ENCODE data around the gene UGT2B10. TPM values are rescaled to one million over a fixed set of nuclear protein-coding genes. Genes with fewer than 3 reads are reported as not detected.

UGT2B10 gene
- total RNA-seq, 1 experiment from 2014 or later: 0.27 TPM

DNA sequence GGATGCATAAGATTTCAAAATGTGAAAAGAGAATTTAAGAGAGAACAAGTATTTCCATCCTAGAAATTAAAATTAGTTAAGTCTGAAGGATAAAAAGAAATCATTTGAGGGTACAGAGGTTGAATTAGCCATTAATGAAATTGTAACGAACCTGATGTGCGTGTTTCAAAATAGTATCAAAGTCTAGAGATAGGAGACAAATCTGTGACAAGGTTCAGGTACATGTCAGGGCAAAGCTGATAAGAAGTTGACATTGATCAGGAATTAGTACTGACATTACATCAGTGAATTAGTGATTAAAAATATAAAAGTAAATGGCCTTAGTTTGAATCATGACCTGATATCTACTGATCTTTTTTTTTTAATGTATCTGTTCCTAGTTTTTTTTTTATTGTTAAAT is 62.3 kb downstream of the UGT2B10 start (continued):
- TF ChIP-seq CTCF (IDR thresholded peaks at IDR 0.05 in 2 of 3, conservative IDR thresholded peaks at IDR 0.05 in 1 of 3; ENCODE audit: borderline replicate concordance in 1 of 3, insufficient read depth in 1 of 3, low read depth in 2 of 3, low read length in 2 of 3): no peak
- no peak for TF ChIP-seq SIN3A (IDR thresholded peaks at IDR 0.05; ENCODE audit: low read depth)
- no peak for TF ChIP-seq POLR2AphosphoS5 (IDR thresholded peaks at IDR 0.05; ENCODE audit: low read depth, low read length)
- TF ChIP-seq POLR2A (IDR thresholded peaks at IDR 0.05; ENCODE audit: borderline replicate concordance, extremely low read depth, insufficient read depth, insufficient read length): no peak
- TF ChIP-seq ZNF274 (IDR thresholded peaks at IDR 0.05; ENCODE audit: low read depth, low read length): no peak
- no peak for TF ChIP-seq ELF1 (IDR thresholded peaks at IDR 0.05; ENCODE audit: borderline replicate concordance, low read depth)
- TF ChIP-seq EZH2 (IDR thresholded peaks at IDR 0.05): no peak
- TF ChIP-seq RAD21 (IDR thresholded peaks at IDR 0.05; ENCODE audit: low read depth): no peak
- no peak for TF ChIP-seq YY1 (IDR thresholded peaks at IDR 0.05; ENCODE audit: extremely low read depth, insufficient replicate concordance, low read depth, low read length)

Other genes starting within 250 kb of the UGT2B10 start
- gene UGT2B17, start 239.7 kb upstream of the UGT2B10 start, total RNA-seq (2021; ENCODE audit: unreplicated experiment): not detected
- gene UGT2B15, start 145.3 kb upstream of the UGT2B10 start, total RNA-seq (2021; ENCODE audit: unreplicated experiment): 0.17 TPM
- gene UGT2A3, start 135.8 kb downstream of the UGT2B10 start, total RNA-seq (2021; ENCODE audit: unreplicated experiment): not detected

Measured in HCT116 (cell line).